SK-MEL-5 (cell line): Measurements from ENCODE around the gene CXCL14. TPM values are rescaled to one million over a fixed set of nuclear protein-coding genes. Genes with fewer than 3 reads are reported as not detected.

Source experiments
- DNase-seq: peaks from one replicate; pipeline ENCODE4 v3.0.0-alpha.2; 2016; ENCODE audit warnings: low read depth, low spot score
- in situ Hi-C: cut with HindIII; loops from 2 replicates; pipeline ENCODE4 v1.10.0; 2016; ENCODE audit warnings: low sequenced_read_pairs, high pct_unique_total_duplicates, low pct_unique_long_range_greater_than_20kb
- total RNA-seq: library from RNA; depleted of rRNA; stranded (reverse); fragments of >200 nt; shearing (Covaris generic); gene quantifications from 2 replicates; pipeline ENCODE4 v1.2.3, GENCODE V29; 2014

CXCL14 gene
- total RNA-seq, 1 experiment from 2014 or later: not detected

GRCh38 chr5:135600152-135600570, 21.4 kb upstream of the CXCL14 start:
- in situ Hi-C loops: no loop called here
- no peak for DNase-seq

GRCh38 chr5:135599421-135600151, 20.8 kb upstream of the CXCL14 start:
- no peak for DNase-seq
- in situ Hi-C loops: no loop called here

- in situ Hi-C loops: no loop called here
- DNase-seq: no peak
Measured at GRCh38 chr5:135598691-135599395, 20.1 kb upstream of the CXCL14 start.

- in situ Hi-C loops: no loop called here
- no peak for DNase-seq
Measured at GRCh38 chr5:135596788-135597187, 18.0 kb upstream of the CXCL14 start.

- DNase-seq: no peak
- in situ Hi-C loops: no loop called here
Measured at GRCh38 chr5:135596157-135596763, 17.5 kb upstream of the CXCL14 start.

GRCh38 chr5:135594416-135594960, 15.7 kb upstream of the CXCL14 start:
- in situ Hi-C loops: no loop called here
- no peak for DNase-seq

GRCh38 chr5:135593886-135594285, 15.1 kb upstream of the CXCL14 start:
- DNase-seq: no peak
- in situ Hi-C loops: no loop called here

GRCh38 chr5:135593141-135593540, 14.3 kb upstream of the CXCL14 start:
- DNase-seq: no peak
- in situ Hi-C loops: no loop called here

- no peak for DNase-seq
- in situ Hi-C loops: no loop called here
Measured at GRCh38 chr5:135592312-135593045, 13.7 kb upstream of the CXCL14 start.

- in situ Hi-C loops: no loop called here
- DNase-seq: no peak
Measured at GRCh38 chr5:135591277-135591676, 12.5 kb upstream of the CXCL14 start.

- DNase-seq: no peak
- in situ Hi-C loops: no loop called here
Measured at GRCh38 chr5:135589152-135589551, 10.4 kb upstream of the CXCL14 start.

- in situ Hi-C loops: no loop called here
- DNase-seq: no peak
Measured at GRCh38 chr5:135587721-135588663, 9.2 kb upstream of the CXCL14 start.

- in situ Hi-C loops: no loop called here
- DNase-seq: no peak
Measured at GRCh38 chr5:135584918-135585317, 6.1 kb upstream of the CXCL14 start.

- in situ Hi-C loops: no loop called here
- no peak for DNase-seq
Measured at GRCh38 chr5:135584276-135584675, 5.5 kb upstream of the CXCL14 start.

- DNase-seq: no peak
- in situ Hi-C loops: no loop called here
Measured at GRCh38 chr5:135582099-135582781, 3.4 kb upstream of the CXCL14 start.

- no peak for DNase-seq
- in situ Hi-C loops: no loop called here
Measured at GRCh38 chr5:135578305-135578684, 496 bp downstream of the CXCL14 start.
